DLD1 (cell line): ENCODE data around the gene ZMYND19.
"Not testable (repeated sequence)": the region's sequence is repeated elsewhere in the genome, so short reads cannot be mapped to it uniquely, and the experiment has no call there.

ENCODE experiments used
- in situ Hi-C: cut with HindIII; loops from 2 replicates; pipeline ENCODE4 v1.10.0; 2017; ENCODE audit warnings: low sequenced_read_pairs

The ZMYND19 gene

DNA sequence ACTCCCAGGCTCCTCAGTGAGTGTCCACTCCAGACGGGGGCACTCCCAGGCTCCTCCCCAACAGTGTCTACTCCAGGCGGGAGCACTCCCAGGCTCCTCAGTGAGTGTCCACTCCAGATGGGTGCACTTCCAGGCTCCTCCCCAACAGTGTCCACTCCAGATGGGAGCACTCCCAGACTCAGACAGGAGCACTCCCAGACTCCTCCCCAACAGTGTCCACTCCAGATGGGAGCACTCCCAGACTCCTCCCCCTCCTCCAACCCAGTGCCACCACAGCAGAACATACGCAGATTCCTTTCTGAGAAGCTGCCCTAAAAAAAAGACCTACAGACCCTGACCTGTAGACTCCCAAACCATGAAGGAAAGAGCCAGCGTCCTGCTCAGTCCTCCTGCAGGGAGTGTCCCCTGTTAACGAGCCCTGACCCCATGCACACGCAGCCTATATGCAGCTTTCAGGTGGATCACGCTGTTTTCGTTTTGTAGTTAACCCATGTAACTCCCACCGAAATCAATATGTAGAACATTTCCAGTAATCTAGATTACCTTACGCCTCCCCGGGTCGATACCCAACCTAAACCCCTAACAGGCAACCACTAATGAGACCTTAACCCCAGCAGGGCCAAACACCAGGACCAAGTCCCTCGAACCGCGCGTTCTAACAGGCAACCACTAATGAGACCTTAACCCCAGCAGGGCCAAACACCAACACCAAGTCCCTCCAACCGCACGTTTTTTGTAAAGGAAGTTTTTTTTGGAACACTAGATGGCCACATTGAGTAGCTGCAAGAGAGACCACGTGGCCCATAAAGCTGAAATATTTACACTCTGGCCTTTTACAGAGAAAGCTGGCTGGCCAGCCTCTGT lies 55.8 kb downstream of the ZMYND19 start:
- in situ Hi-C loops = no loop called here

GRCh38 chr9:137532891-137533468 lies 57.3 kb downstream of the ZMYND19 start:
- in situ Hi-C loops = not testable (repeated sequence)
